HepG2 (cell line): ENCODE data around the gene RPRML. TPM values are rescaled to one million over a fixed set of nuclear protein-coding genes. Genes with fewer than 3 reads are reported as not detected.

Experiments
- ATF6 ChIP-seq: sonication (generic); formaldehyde crosslinking; conservative IDR thresholded peaks from 2 replicates; pipeline ENCODE4 v1.4.0; 2020; ENCODE audit warnings: missing genetic modification reagents
- BRF2 ChIP-seq: sonication (generic); formaldehyde crosslinking; IDR thresholded peaks from 2 replicates; pipeline ENCODE4 v1.8.1; 2022; ENCODE audit warnings: mild to moderate bottlenecking, missing genetic modification reagents
- HIC2 ChIP-seq: sonication (generic); formaldehyde crosslinking; IDR thresholded peaks from 2 replicates; pipeline ENCODE4 v1.9.0; 2022; ENCODE audit warnings: low read depth, missing genetic modification reagents
- JUN ChIP-seq: sonication (generic); formaldehyde crosslinking; IDR thresholded peaks from 2 replicates; pipeline ENCODE4 v1.4.0; 2020; ENCODE audit warnings: mild to moderate bottlenecking, missing genetic modification reagents
- PRDM10 ChIP-seq: sonication (generic); formaldehyde crosslinking; IDR thresholded peaks from 2 replicates; pipeline ENCODE4 v1.4.0; 2020; ENCODE audit warnings: low read depth, missing genetic modification reagents
- REPIN1 ChIP-seq: sonication (generic); formaldehyde crosslinking; IDR thresholded peaks from 2 replicates; pipeline ENCODE4 v1.8.0; 2022; ENCODE audit warnings: missing genetic modification reagents, low read depth, mild to moderate bottlenecking, borderline replicate concordance
- SP5 ChIP-seq: IDR thresholded peaks from 2 replicates; pipeline ENCODE4 v1.6.1; 2016; ENCODE audit warnings: low read depth, borderline replicate concordance
- TGIF2 ChIP-seq: IDR thresholded peaks from 2 replicates; pipeline ENCODE4 v1.6.1; 2016; ENCODE audit warnings: control low read depth, missing compliant biosample characterization
- ZBTB2 ChIP-seq: sonication (generic); formaldehyde crosslinking; IDR thresholded peaks from 2 replicates; pipeline ENCODE4 v1.8.0; 2022; ENCODE audit warnings: low read depth, missing genetic modification reagents
- ZC3H13 ChIP-seq: sonication (generic); formaldehyde crosslinking; IDR thresholded peaks from 2 replicates; pipeline ENCODE4 v1.8.1; 2023; ENCODE audit warnings: mild to moderate bottlenecking, missing genetic modification reagents, moderate library complexity
- ZMYM4 ChIP-seq: sonication (generic); formaldehyde crosslinking; IDR thresholded peaks from 2 replicates; pipeline ENCODE4 v1.8.1; 2023; ENCODE audit warnings: mild to moderate bottlenecking, missing genetic modification reagents
- ZNF232 ChIP-seq: sonication (generic); formaldehyde crosslinking; IDR thresholded peaks from 2 replicates; pipeline ENCODE4 v1.4.0; 2020; ENCODE audit warnings: missing genetic modification reagents, borderline replicate concordance
- ZNF414 ChIP-seq: sonication (generic); formaldehyde crosslinking; IDR thresholded peaks from 2 replicates; pipeline ENCODE4 v1.5.0; 2020; ENCODE audit warnings: missing genetic modification reagents
- ZNF781 ChIP-seq: sonication (generic); formaldehyde crosslinking; IDR thresholded peaks from 2 replicates; pipeline ENCODE4 v1.5.1; 2020; ENCODE audit warnings: borderline replicate concordance, mild to moderate bottlenecking, missing genetic modification reagents; ENCODE audit errors: not compliant biosample characterization
- polyA plus RNA-seq, 8 experiments: library from polyadenylated mRNA; depleted of rRNA in 3 of 8; stranded (reverse) in 7 of 8; unstranded in 1 of 8; fragments of >200 nt; fragmentation: Illumina TruSeq in 4 of 8; extraction: Trizol in 4 of 8; gene quantifications; 2 replicates each; pipeline versions ENCODE4 v1.2.1 to v1.2.3, GENCODE V29; 2011 to 2016; ENCODE audit warnings: low read depth in 4 of 8, missing spikeins in 1 of 8, mixed read lengths in 1 of 8; ENCODE audit not compliant: insufficient read depth in 1 of 8
- total RNA-seq, 5 experiments: library from RNA; depleted of rRNA; stranded (reverse); fragments of >200 nt; fragmentation: Illumina TruSeq; extraction: Trizol; gene quantifications; 2 replicates each; pipeline ENCODE4 v1.2.3, GENCODE V29; 2016; ENCODE audit warnings: low read depth in 1 of 5

Gene RPRML
- total and polyA plus RNA-seq, 2 of the 13 experiments (the other 11 are each of a cell fraction or from before 2014, with no cell fraction given) = not detected

- TF ChIP-seq ATF6 (CRISPR knock-in tag) = 0 out of 2 replicates have a peak, but pooled peaks have one; percentile 86
- TF ChIP-seq TGIF2 (CRISPR knock-in tag) = peak; percentile 95
- TF ChIP-seq ZC3H13 = peak; percentile 95
- peak; percentile 78 for TF ChIP-seq ZBTB2 (CRISPR knock-in tag)
- TF ChIP-seq BRF2 (CRISPR knock-in tag) = peak; percentile 72; the same call in 1 of the 2 replicates
- peak; percentile 95 for TF ChIP-seq ZNF781
- TF ChIP-seq ZNF414 = peak; percentile 97
- peak; percentile 85 for TF ChIP-seq JUN (CRISPR knock-in tag)
- peak; percentile 67; the same call in 1 of the 2 replicates for TF ChIP-seq SP5 (CRISPR knock-in tag)
- TF ChIP-seq ZNF232 (CRISPR knock-in tag) = peak; percentile 98
- TF ChIP-seq HIC2 (CRISPR knock-in tag) = peak; percentile 48; the same call in 1 of the 2 replicates
- TF ChIP-seq PRDM10 (CRISPR knock-in tag) = peak; percentile 50; the same call in 1 of the 2 replicates
- TF ChIP-seq REPIN1 (CRISPR knock-in tag) = peak; percentile 96
- TF ChIP-seq ZMYM4 (CRISPR knock-in tag) = peak; percentile 93
These were observed 35.3 kb downstream of the RPRML start (continued) for GRCh38 chr17:46943501-46944393.
